Measurements from ENCODE around the gene RAB30. TPM values are rescaled to one million over a fixed set of nuclear protein-coding genes. Genes with fewer than 3 reads are reported as not detected.

Gene RAB30
- total and polyA plus RNA-seq, 2 donors from 2014 or later = 3.1 to 15.2 TPM

- DNase-seq (no peak), FAIRE-seq (no peak)
- H3K9ac ChIP-seq (ENCODE audit: low read length in 3 of 3) = no peak overlapping the region
- no peaks in the 10 kb centered on the region for H3K4me1 ChIP-seq (ENCODE audit: control insufficient read depth in 2 of 3, insufficient read depth in 2 of 3, low read depth in 1 of 3, low read length in 3 of 3)
- no peak overlapping the region for H3K4me3 ChIP-seq (ENCODE audit: low read length in 3 of 3)
- peaks cover 0 to 4% (median 0%) of the 10 kb centered on the region in 3 donors for H3K36me3 ChIP-seq (ENCODE audit: control insufficient read depth in 2 of 3, insufficient read depth in 3 of 3, low read length in 3 of 3)
- H3K9me3 ChIP-seq (ENCODE audit: control insufficient read depth in 2 of 3, insufficient read depth in 1 of 3, low read length in 3 of 3) = no peaks in the 10 kb centered on the region
- intact Hi-C loops (cut with DNase I) = no loop called here
- no peak overlapping the region for H3K27ac ChIP-seq (ENCODE audit: low read depth in 2 of 2, low read length in 2 of 2)
- TF ChIP-seq CTCF (IDR thresholded peaks at IDR 0.05; ENCODE audit: borderline replicate concordance, extremely low read depth, insufficient read depth) = no peak
- no peaks in the 10 kb centered on the region for H3K27me3 ChIP-seq (ENCODE audit: control insufficient read depth, insufficient read depth, low read length)
These were observed 6.6 kb upstream of the RAB30 start for GRCh38 chr11:83078269-83078668.

GRCh38 chr11:83073884-83074283 is 2.2 kb upstream of the RAB30 start:
- no peak for FAIRE-seq

GRCh38 chr11:83073258-83073657 is 1.6 kb upstream of the RAB30 start:
- no peak for FAIRE-seq
- intact Hi-C loops (cut with DNase I) = no loop called here
- H3K27ac ChIP-seq (ENCODE audit: low read depth in 2 of 2, low read length in 2 of 2) = no peak overlapping the region

More at GRCh38 chr11:83073884-83074283, 2.2 kb upstream of the RAB30 start:
- Histone ChIP-seq H3K9me3 (ENCODE audit: control insufficient read depth in 2 of 3, insufficient read depth in 1 of 3, low read length in 3 of 3) (no peaks in the 10 kb centered on the region), H3K27ac (ENCODE audit: low read depth in 2 of 2, low read length in 2 of 2) (no peak overlapping the region), H3K36me3 (ENCODE audit: control insufficient read depth in 2 of 3, insufficient read depth in 3 of 3, low read length in 3 of 3) (peaks cover 0 to 4% (median 0%) of the 10 kb centered on the region in 3 donors), H3K27me3 (ENCODE audit: control insufficient read depth, insufficient read depth, low read length) (no peaks in the 10 kb centered on the region), H3K4me1 (ENCODE audit: control insufficient read depth in 2 of 3, insufficient read depth in 2 of 3, low read depth in 1 of 3, low read length in 3 of 3) (peaks cover 0 to 10% (median 7%) of the 10 kb centered on the region in 3 donors), H3K9ac (ENCODE audit: low read length in 3 of 3) (no peak overlapping the region), H3K4me3 (ENCODE audit: low read length in 3 of 3) (no peak overlapping the region)
- no peak for TF ChIP-seq CTCF (IDR thresholded peaks at IDR 0.05; ENCODE audit: borderline replicate concordance, extremely low read depth, insufficient read depth)
- intact Hi-C loops (cut with DNase I) = no loop called here
- DNase-seq = no peak

More at GRCh38 chr11:83073258-83073657, 1.6 kb upstream of the RAB30 start:
- Histone ChIP-seq H3K9ac (ENCODE audit: low read length in 3 of 3) (peak overlapping the region in 2 of 3 donors; percentile 97 to 98), H3K4me3 (ENCODE audit: low read length in 3 of 3) (peak overlapping the region; percentile 40 to 99 (median 85)), H3K4me1 (ENCODE audit: control insufficient read depth in 2 of 3, insufficient read depth in 2 of 3, low read depth in 1 of 3, low read length in 3 of 3) (peaks cover 0 to 13% (median 10%) of the 10 kb centered on the region in 3 donors), H3K27me3 (ENCODE audit: control insufficient read depth, insufficient read depth, low read length) (no peaks in the 10 kb centered on the region), H3K9me3 (ENCODE audit: control insufficient read depth in 2 of 3, insufficient read depth in 1 of 3, low read length in 3 of 3) (no peaks in the 10 kb centered on the region), H3K36me3 (ENCODE audit: control insufficient read depth in 2 of 3, insufficient read depth in 3 of 3, low read length in 3 of 3) (peaks cover 0 to 4% (median 0%) of the 10 kb centered on the region in 3 donors)
- TF ChIP-seq CTCF (IDR thresholded peaks at IDR 0.05; ENCODE audit: borderline replicate concordance, extremely low read depth, insufficient read depth) = no peak
- no peak for DNase-seq

Data from kidney (tissue), 14 donors.